Measurements from ENCODE around the gene NCKAP5.

DNA sequence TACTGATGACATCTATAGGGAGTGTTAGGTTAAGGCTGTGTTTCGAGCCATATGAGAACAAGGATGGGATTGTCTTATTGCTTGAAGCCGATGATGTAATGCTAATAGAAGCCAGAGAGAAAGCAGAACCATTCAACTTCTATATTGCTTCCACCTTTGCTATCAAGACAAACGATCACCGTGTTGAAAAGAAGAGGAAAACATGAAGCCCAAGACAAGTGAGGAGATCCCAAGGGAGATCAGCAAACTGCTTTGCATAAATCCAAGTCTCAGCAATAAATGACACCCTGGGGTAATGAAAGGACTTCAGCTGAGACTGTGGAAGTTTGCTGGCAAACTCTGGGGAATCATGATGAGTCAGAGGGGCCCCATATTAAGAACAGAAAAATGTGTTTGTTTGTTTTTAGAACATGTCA, 206.2 kb downstream of the NCKAP5 start:
- no peak for TF ChIP-seq POLR2A (IDR thresholded peaks at IDR 0.05)
- TF ChIP-seq, protein P1, sequence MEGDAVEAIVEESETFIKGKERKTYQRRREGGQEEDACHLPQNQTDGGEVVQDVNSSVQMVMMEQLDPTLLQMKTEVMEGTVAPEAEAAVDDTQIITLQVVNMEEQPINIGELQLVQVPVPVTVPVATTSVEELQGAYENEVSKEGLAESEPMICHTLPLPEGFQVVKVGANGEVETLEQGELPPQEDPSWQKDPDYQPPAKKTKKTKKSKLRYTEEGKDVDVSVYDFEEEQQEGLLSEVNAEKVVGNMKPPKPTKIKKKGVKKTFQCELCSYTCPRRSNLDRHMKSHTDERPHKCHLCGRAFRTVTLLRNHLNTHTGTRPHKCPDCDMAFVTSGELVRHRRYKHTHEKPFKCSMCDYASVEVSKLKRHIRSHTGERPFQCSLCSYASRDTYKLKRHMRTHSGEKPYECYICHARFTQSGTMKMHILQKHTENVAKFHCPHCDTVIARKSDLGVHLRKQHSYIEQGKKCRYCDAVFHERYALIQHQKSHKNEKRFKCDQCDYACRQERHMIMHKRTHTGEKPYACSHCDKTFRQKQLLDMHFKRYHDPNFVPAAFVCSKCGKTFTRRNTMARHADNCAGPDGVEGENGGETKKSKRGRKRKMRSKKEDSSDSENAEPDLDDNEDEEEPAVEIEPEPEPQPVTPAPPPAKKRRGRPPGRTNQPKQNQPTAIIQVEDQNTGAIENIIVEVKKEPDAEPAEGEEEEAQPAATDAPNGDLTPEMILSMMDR (IDR thresholded peaks at IDR 0.05 in 8 of 11, conservative IDR thresholded peaks at IDR 0.05 in 3 of 11): no peak

Measured in spleen (tissue), 7 donors.